BJ (cell line): ENCODE results near the gene ACSS1. TPM values are rescaled to one million over a fixed set of nuclear protein-coding genes. Genes with fewer than 3 reads are reported as not detected.
A peak's percentile ranks its signal among the peaks of the same experiment; 100 is the strongest.

Source experiments
- CTCF ChIA-PET: fragments of 350-600 bp; formaldehyde crosslinking; extraction: SDS; loops from one replicate; lab custom pipeline; 2021; ENCODE audit warnings: antibody characterized with exemption, inconsistent platforms; lab: Yijun Ruan, JAX
- POLR2A ChIA-PET: fragments of 300-600 bp; sonication (Branson Sonifier 250); formaldehyde crosslinking; extraction: SDS; loops from one replicate; lab custom pipeline; 2021; ENCODE audit warnings: antibody characterized with exemption; lab: Charles Lee
- DNase-seq: peaks from one replicate; pipeline ENCODE4 v3.0.0-alpha.2; 2011; ENCODE audit warnings: low read depth
- H3K27me3 ChIP-seq: 2 replicates; pipeline ENCODE4 v1.6.0; 2011; ENCODE audit warnings: low read length; ENCODE audit not compliant: control insufficient read depth, insufficient read depth
- H3K36me3 ChIP-seq: 2 replicates; pipeline ENCODE4 v1.5.1; 2011; ENCODE audit warnings: low read length; ENCODE audit not compliant: control insufficient read depth, insufficient read depth
- H3K4me3 ChIP-seq: 2 replicates; pipeline ENCODE4 v1.5.1; 2011; ENCODE audit warnings: low read depth, mild to moderate bottlenecking, control low read depth, low read length
- CTCF ChIP-seq: IDR thresholded peaks from 2 replicates; pipeline ENCODE4 v1.5.1; 2011; ENCODE audit warnings: low read depth, mild to moderate bottlenecking, control low read depth, inconsistent platforms, low read length, moderate library complexity; ENCODE audit not compliant: insufficient read depth
- polyA plus RNA-seq: library from polyadenylated mRNA; depleted of rRNA; stranded (reverse); fragments of >200 nt; gene quantifications from 2 replicates; pipeline ENCODE4 v1.2.3, GENCODE V29; 2011

The ACSS1 gene
- polyA plus RNA-seq, 1 experiment, result 6.3 TPM

GRCh38 chr20:24994470-24995368 is 63.2 kb downstream of the ACSS1 start:
- Histone ChIP-seq H3K4me3 (no peak overlapping the region), H3K27me3 (0 out of 2 replicates have a peak, but pooled peaks cover 4% of the 10 kb centered on the region), H3K36me3 (no peaks in the 10 kb centered on the region)
- DNase-seq, result no peak
- CTCF ChIA-PET, result interaction anchor here (0.6 to 5.8 kb wide), 30 partner anchors 9 to 723 kb away, joined by 3 to 216 read pairs (median 4); no protein-coding TSS in a partner anchor
- TF ChIP-seq CTCF, result peak; percentile 91
- POLR2A ChIA-PET, result no interaction called here

- DNase-seq, result no peak
- TF ChIP-seq CTCF, result no peak
- POLR2A ChIA-PET, result no interaction called here
- CTCF ChIA-PET, result interaction anchor here (0.6 to 5.8 kb wide), 23 partner anchors 11 to 722 kb away, joined by 3 to 216 read pairs (median 4); no protein-coding TSS in a partner anchor
- H3K4me3 ChIP-seq, result no peak overlapping the region
- H3K27me3 ChIP-seq, result 0 out of 2 replicates have a peak, but pooled peaks cover 4% of the 10 kb centered on the region
- H3K36me3 ChIP-seq, result no peaks in the 10 kb centered on the region
Observed at GRCh38 chr20:24994186-24994465, 63.8 kb downstream of the ACSS1 start.

GRCh38 chr20:24993337-24994185 is 64.4 kb downstream of the ACSS1 start:
- H3K27me3 ChIP-seq, result 0 out of 2 replicates have a peak, but pooled peaks cover 4% of the 10 kb centered on the region
- CTCF ChIA-PET, result interaction anchor here (0.6 to 5.8 kb wide), 23 partner anchors 10 to 722 kb away, joined by 3 to 216 read pairs (median 4); no protein-coding TSS in a partner anchor
- peak overlapping the region; percentile 89 for H3K4me3 ChIP-seq
- no peaks in the 10 kb centered on the region for H3K36me3 ChIP-seq
- DNase-seq, result no peak
- POLR2A ChIA-PET, result no interaction called here
- peak; percentile 30; the same call in 1 of the 2 replicates for TF ChIP-seq CTCF

GRCh38 chr20:24992487-24993205 is 65.3 kb downstream of the ACSS1 start, which contains the start of gene APMAP:
Gene APMAP, minus strand, starts transcription at chr20:24992751. Its CDS starts 63 bp downstream, at chr20:24992688.
- H3K27me3 ChIP-seq, result 0 out of 2 replicates have a peak, but pooled peaks cover 2% of the 10 kb centered on the region
- CTCF ChIA-PET, result interaction anchor here (1.2 to 5.8 kb wide), 6 partner anchors 9 to 406 kb away, joined by 3 to 216 read pairs (median 6); no protein-coding TSS in a partner anchor
- peak within 1 kb of the TSS; percentile 89 for H3K4me3 ChIP-seq
- H3K36me3 ChIP-seq, result no peaks in the 10 kb centered on the region
- POLR2A ChIA-PET, result no interaction called here
- peak; percentile 44 for DNase-seq
- TF ChIP-seq CTCF, result no peak
